Effector CD8-positive, alpha-beta T cell (primary cell): ENCODE measurements around the gene KLHL42.
"Not testable (repeated sequence)": the region's sequence is repeated elsewhere in the genome, so short reads cannot be mapped to it uniquely, and the experiment has no call there.

Source experiments
- DNase-seq: peaks from one replicate; lab custom pipeline; 2025; lab: John Stamatoyannopoulos, UW
- total RNA-seq, 4 experiments: gene quantifications; one replicate each; lab custom pipeline; 2026; lab: John Stamatoyannopoulos, UW

Gene KLHL42
- 38.8 to 52.5 (median 48.9) reads per million in 4 experiments for total RNA-seq

GRCh38 chr12:27779920-27780611, at the start of gene KLHL42, which contains the start of gene MANSC4:
TSS of gene KLHL42 (plus strand) at chr12:27780233. CDS start at chr12:27780331, 98 bp downstream.
TSS of gene MANSC4 (minus strand) at chr12:27780236. CDS start at chr12:27771276, 8,960 bp downstream.
- DNase-seq = peak; percentile 18

GRCh38 chr12:27732281-27732680, 47.8 kb upstream of the KLHL42 start:
- DNase-seq = no peak

GRCh38 chr12:27733052-27733656, 46.9 kb upstream of the KLHL42 start:
- DNase-seq = no peak

GRCh38 chr12:27733791-27734190, 46.2 kb upstream of the KLHL42 start:
- no peak for DNase-seq

DNA sequence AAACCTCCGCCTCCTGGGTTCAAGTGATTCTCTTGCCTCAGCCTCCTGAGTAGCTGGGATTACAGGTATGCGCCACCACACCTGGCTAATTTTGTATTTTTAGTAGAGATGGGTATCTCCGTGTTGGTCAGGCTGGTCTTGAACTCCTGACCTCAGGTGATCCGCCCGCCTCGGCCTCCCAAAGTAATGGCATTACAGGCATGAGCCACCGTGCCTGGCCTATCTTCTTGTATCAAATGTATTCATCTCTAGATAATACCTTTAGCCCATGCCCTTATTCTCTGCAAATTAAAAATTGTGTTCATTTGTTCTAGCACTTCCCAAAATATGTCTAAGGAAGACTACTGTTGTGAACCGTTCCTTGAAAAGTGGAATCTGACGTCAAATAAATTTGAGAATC, 45.7 kb upstream of the KLHL42 start:
- not testable (repeated sequence) for DNase-seq

- no peak for DNase-seq
Measured at GRCh38 chr12:27743601-27744000, 36.4 kb upstream of the KLHL42 start.

GRCh38 chr12:27745734-27746133, 34.3 kb upstream of the KLHL42 start:
- DNase-seq = not testable (repeated sequence)

DNA sequence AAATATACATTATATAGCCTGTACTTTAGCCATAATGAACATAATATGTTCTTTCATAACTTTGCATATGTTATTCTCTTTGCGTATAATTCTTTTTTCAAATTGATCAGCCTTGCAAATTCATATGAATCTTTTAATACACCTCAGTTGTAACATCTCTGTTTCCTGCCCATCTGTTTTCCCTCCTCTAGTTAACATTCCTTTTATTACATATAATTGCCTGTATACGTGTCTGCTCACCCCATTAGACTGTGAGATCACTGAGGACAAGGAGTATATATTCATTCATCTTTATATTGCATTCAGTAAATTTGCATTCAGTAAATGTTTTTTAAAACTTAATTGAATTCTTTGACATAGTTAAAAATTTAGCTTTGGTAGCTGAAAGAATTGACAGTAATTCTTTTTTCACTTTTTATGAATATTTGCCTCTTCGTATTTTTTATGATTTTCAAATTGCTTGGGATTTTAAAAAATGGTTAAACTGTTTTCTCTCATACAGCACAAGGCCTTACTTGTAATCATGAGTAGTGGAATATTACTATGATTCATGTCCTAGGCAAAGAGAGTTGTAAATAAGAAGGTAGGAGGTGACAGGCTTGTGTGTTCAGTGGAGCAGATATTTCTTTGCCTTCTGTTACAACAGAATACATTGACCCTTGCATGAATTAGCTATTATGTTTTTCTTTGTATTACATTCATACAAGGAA, 32.8 kb upstream of the KLHL42 start:
- no peak for DNase-seq

- DNase-seq = no peak
Measured at GRCh38 chr12:27751386-27752047, 28.5 kb upstream of the KLHL42 start.

- no peak for DNase-seq
Measured at GRCh38 chr12:27754795-27755194, 25.2 kb upstream of the KLHL42 start.

DNA sequence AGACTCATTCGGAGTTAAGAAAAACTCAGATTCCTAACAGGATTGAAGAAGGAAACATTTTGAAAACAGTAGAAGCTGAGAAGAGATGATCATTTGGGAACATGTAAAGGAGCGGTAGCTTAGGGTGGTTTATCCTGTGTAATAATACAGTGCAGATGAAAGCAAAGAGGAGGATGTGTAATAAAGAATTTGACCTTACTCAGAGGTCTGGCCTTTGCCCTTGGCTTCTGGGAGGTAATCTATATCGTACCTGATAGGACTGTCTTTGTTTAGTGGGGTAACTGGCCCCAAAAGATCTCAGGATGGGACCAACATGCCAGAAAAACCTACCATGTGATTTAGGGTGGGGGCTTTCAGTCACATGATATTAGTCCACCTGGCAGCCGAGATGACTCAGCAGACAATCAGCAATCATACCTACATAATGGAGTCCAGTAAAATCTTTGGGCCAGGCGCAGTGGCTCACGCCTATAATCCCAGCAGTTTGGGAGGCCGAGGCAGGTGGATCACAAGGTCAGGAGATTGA, 23.3 kb upstream of the KLHL42 start:
- no peak for DNase-seq

DNA sequence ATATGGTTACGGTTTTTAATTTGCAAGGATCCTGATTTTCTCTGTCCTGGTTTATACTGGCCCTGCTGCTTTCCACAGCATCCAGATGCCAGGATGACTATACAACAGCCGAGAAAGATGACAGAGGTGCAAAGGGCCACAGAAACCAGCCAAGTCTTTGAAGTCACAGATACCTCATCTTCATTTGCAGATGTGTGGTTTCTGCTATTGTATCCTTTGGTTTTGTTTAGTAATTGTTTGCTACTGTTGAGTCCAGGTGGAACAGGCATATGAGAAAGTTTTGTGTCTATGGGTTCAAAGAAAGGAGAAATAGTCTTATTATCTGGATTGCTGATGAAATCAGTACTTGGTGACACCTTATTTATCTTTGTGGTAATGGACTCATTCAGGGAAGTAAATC, 17.3 kb upstream of the KLHL42 start:
- DNase-seq = no peak

- no peak for DNase-seq
Measured at GRCh38 chr12:27766587-27766986, 13.4 kb upstream of the KLHL42 start.

DNA sequence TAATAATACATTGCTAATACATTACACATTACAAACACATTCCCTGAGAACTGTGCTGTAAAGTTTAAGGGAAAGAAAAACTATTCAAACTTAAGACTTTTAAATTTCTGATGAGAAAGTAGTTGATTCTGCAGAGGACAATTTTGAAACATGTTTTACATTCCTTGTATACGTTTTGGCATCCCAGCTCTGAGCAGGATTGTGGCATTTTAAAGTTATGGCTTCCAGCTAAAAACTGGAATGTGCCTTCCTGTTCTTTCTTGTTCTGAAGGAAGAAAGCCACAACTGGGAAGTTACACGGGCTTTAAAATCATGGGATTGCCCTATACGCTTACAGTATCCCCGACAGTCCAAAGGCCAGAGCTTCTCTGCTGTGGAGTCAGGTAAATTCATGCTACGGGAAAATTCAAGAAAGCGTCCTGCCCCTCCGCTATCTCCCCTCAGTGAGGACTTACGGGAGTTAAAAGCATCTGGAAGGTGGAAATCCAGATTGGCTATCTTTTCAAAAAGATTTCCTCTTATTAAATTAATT, 10.8 kb upstream of the KLHL42 start:
- DNase-seq = no peak

- DNase-seq = no peak
Measured at GRCh38 chr12:27771481-27772327, 8.3 kb upstream of the KLHL42 start.

DNA sequence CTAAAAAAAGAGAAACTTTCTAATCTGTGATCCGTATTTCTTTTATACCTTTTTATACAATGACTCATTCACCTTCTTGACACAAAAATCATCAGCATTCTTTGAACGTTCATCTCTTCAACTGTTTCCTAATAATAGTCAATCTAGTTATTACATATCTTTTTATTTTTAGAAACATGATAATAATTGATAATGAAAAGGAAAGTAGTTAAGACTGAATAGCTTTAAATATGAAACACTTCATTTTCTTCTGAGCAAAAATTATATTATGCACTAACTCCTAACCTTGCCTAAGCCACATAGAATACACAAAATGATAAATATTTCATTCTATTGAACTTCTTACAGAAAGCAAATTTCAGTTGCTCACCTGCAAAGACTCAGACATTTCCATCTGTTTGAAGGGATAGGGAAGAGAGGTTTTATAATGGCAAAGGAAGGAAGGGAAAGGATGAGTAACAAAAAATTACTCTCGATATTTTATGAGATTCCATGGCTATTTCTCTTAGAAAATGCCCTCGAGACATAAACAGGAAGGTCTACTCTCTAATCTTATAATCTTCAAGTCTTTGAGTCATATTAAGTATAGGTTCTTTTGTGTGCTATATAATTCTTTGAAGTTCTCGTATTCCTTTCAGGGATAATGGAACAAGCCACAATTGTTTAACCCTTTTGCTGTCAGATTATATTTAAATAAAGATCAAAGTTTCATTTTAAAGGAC, 7.5 kb upstream of the KLHL42 start:
- no peak for DNase-seq

- DNase-seq = no peak
Measured at GRCh38 chr12:27777141-27777540, 2.9 kb upstream of the KLHL42 start.

GRCh38 chr12:27778206-27778605, 1.8 kb upstream of the KLHL42 start:
- DNase-seq = no peak

DNA sequence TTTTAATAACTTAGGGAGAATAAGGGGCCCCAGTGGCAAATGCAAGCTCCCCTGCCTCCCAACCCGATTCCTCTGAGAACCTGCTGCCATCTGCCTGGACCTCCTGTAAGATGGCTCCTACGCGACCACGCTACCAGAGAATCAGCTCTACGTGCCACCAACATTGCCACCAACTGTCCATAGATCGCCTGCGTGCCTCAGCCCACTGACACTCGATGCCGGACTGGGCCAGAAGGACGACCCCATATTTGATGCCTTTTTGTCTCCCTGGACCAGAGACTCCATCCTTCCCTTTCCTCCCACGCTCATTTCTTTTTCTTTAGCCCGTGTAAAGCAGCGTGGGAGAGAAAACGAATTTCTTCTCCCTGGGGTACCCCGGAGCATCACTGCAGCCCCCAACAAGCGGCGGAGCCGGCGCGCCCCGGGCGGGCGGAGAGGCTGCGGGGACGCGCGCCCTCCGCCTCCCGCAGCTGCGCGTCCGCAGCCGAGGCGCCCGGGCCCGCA, 565 bp upstream of the KLHL42 start:
- DNase-seq = no peak
